Colonic mucosa (tissue), 4 donors: ENCODE data around the gene RREB1. TPM values are rescaled to one million over a fixed set of nuclear protein-coding genes. Genes with fewer than 3 reads are reported as not detected.

Source experiments
- DNase-seq: peaks from one replicate; pipeline ENCODE4 v3.0.0-alpha.2; 2020
- H3K27ac ChIP-seq: fragments of 200-600 bp; one replicate; pipeline ENCODE4 v1.8.0; 2021
- H3K27me3 ChIP-seq: fragments of 200-600 bp; one replicate; pipeline ENCODE4 v1.8.0; 2021
- H3K36me3 ChIP-seq: fragments of 200-600 bp; one replicate; pipeline ENCODE4 v1.8.0; 2021
- H3K4me1 ChIP-seq: fragments of 200-600 bp; one replicate; pipeline ENCODE4 v1.8.0; 2021; ENCODE audit warnings: mild to moderate bottlenecking
- H3K4me3 ChIP-seq: fragments of 200-600 bp; one replicate; pipeline ENCODE4 v1.8.0; 2021
- H3K9ac ChIP-seq, 2 donors: one replicate each; pipeline ENCODE4 v1.7.0; 2013; ENCODE audit warnings: control low read depth in 2 of 2, low read depth in 2 of 2, low read length in 2 of 2
- H3K9me3 ChIP-seq: fragments of 200-600 bp; one replicate; pipeline ENCODE4 v1.8.0; 2021
- CTCF ChIP-seq: fragments of 200-600 bp; IDR thresholded peaks from one replicate; pipeline ENCODE4 v1.8.0; 2022; ENCODE audit warnings: antibody characterized with exemption, mild to moderate bottlenecking
- intact Hi-C: fragments of 100-400 bp; cut with DNase I; formaldehyde crosslinking; loops from one replicate; pipeline ENCODE4 v1.14.1; 2022
- total RNA-seq, 2 donors: library from RNA; stranded (reverse); fragmentation: NEBNext Ultra II Directional in 1 of 2; extraction: Animal tissue kit (Norgen Biotek cat#: 25700) in 1 of 2; gene quantifications; one replicate each; pipeline ENCODE4 v1.2.1, GENCODE V29; 2021
- donor health status: healthy.
- donor health status: DM: no; HTN: no; CAD: no.
- donor health status: DM: no; HTN: no; CAD: no.

The RREB1 gene
- total RNA-seq, 2 donors from 2014 or later: 79.0 to 81.3 TPM

GRCh38 chr6:7135755-7136154, 28.0 kb downstream of the RREB1 start:
- Histone ChIP-seq H3K27ac (peak overlapping the region; percentile 7), H3K36me3 (no peaks in the 10 kb centered on the region), H3K4me3 (no peak overlapping the region), H3K9ac (no peak overlapping the region), H3K4me1 (peaks cover 20% of the 10 kb centered on the region), H3K9me3 (no peaks in the 10 kb centered on the region), H3K27me3 (no peaks in the 10 kb centered on the region)
- TF ChIP-seq CTCF: no peak
- no peak for DNase-seq
- intact Hi-C loops: no loop called here

GRCh38 chr6:7136859-7137334, 29.1 kb downstream of the RREB1 start:
- Histone ChIP-seq H3K9ac (peak overlapping the region in 1 of 2 donors; percentile 52), H3K27me3 (no peaks in the 10 kb centered on the region), H3K4me3 (no peak overlapping the region), H3K9me3 (no peaks in the 10 kb centered on the region), H3K36me3 (no peaks in the 10 kb centered on the region), H3K4me1 (peaks cover 15% of the 10 kb centered on the region), H3K27ac (peak overlapping the region; percentile 76)
- TF ChIP-seq CTCF: no peak
- intact Hi-C loops: no loop called here
- DNase-seq: no peak

- intact Hi-C loops: no loop called here
- DNase-seq: peak; percentile 69
- H3K4me1 ChIP-seq: peaks cover 18% of the 10 kb centered on the region
- TF ChIP-seq CTCF: no peak
- peak overlapping the region in 1 of 2 donors; percentile 52 for H3K9ac ChIP-seq
- no peaks in the 10 kb centered on the region for H3K36me3 ChIP-seq
- no peaks in the 10 kb centered on the region for H3K27me3 ChIP-seq
- no peaks in the 10 kb centered on the region for H3K9me3 ChIP-seq
- no peak overlapping the region for H3K4me3 ChIP-seq
- H3K27ac ChIP-seq: peak overlapping the region; percentile 76
Measured at GRCh38 chr6:7137335-7138045, 29.7 kb downstream of the RREB1 start.

- intact Hi-C loops: no loop called here
Measured at GRCh38 chr6:7138046-7138531, 30.3 kb downstream of the RREB1 start.

GRCh38 chr6:7138921-7139358, 31.2 kb downstream of the RREB1 start:
- intact Hi-C loops: no loop called here
- no peak overlapping the region for H3K4me3 ChIP-seq
- no peak for TF ChIP-seq CTCF
- H3K9me3 ChIP-seq: no peaks in the 10 kb centered on the region
- no peaks in the 10 kb centered on the region for H3K36me3 ChIP-seq
- no peaks in the 10 kb centered on the region for H3K27me3 ChIP-seq
- peak; percentile 85 for DNase-seq
- peak overlapping the region in 1 of 2 donors; percentile 52 for H3K9ac ChIP-seq
- peaks cover 18% of the 10 kb centered on the region for H3K4me1 ChIP-seq
- H3K27ac ChIP-seq: peak overlapping the region; percentile 76

More at GRCh38 chr6:7138046-7138531, 30.3 kb downstream of the RREB1 start:
- Histone ChIP-seq H3K4me1 (peaks cover 18% of the 10 kb centered on the region), H3K27ac (peak overlapping the region; percentile 76), H3K27me3 (no peaks in the 10 kb centered on the region), H3K9me3 (no peaks in the 10 kb centered on the region), H3K36me3 (no peaks in the 10 kb centered on the region), H3K9ac (peak overlapping the region in 1 of 2 donors; percentile 52), H3K4me3 (no peak overlapping the region)
- no peak for TF ChIP-seq CTCF
- no peak for DNase-seq
